ENCODE results near the gene MTF2. TPM values are rescaled to one million over a fixed set of nuclear protein-coding genes. Genes with fewer than 3 reads are reported as not detected.
A peak's percentile ranks its signal among the peaks of the same experiment; 100 is the strongest.

MTF2 gene
- total RNA-seq, 1 donor from 2014 or later: 20.0 TPM

GRCh38 chr1:93082313-93082712 lies 3.2 kb downstream of the MTF2 start:
- H3K4me3 Mint-ChIP-seq (ENCODE audit: unreplicated experiment): no peak overlapping the region
- H3K4me1 Mint-ChIP-seq (ENCODE audit: low read depth): peaks cover 52% of the 10 kb centered on the region
- H3K27me3 Mint-ChIP-seq (ENCODE audit: low read depth): no peaks in the 10 kb centered on the region
- TF ChIP-seq CTCF (IDR thresholded peaks at IDR 0.05): no peak
- peaks cover 6% of the 10 kb centered on the region for H3K36me3 Mint-ChIP-seq (ENCODE audit: low read depth)
- H3K9me3 Mint-ChIP-seq (ENCODE audit: low read depth): no peaks in the 10 kb centered on the region
- peak overlapping the region; percentile 85 for H3K27ac Mint-ChIP-seq (ENCODE audit: unreplicated experiment)
- no peak for DNase-seq (ENCODE audit: low spot score)

GRCh38 chr1:93083979-93084378 lies 4.9 kb downstream of the MTF2 start:
- H3K9me3 Mint-ChIP-seq (ENCODE audit: low read depth): no peaks in the 10 kb centered on the region
- peaks cover 44% of the 10 kb centered on the region for H3K4me1 Mint-ChIP-seq (ENCODE audit: low read depth)
- no peaks in the 10 kb centered on the region for H3K27me3 Mint-ChIP-seq (ENCODE audit: low read depth)
- H3K36me3 Mint-ChIP-seq (ENCODE audit: low read depth): peaks cover 6% of the 10 kb centered on the region
- TF ChIP-seq CTCF (IDR thresholded peaks at IDR 0.05): no peak
- DNase-seq (ENCODE audit: low spot score): no peak
- H3K4me3 Mint-ChIP-seq (ENCODE audit: unreplicated experiment): no peak overlapping the region
- no peak overlapping the region for H3K27ac Mint-ChIP-seq (ENCODE audit: unreplicated experiment)

GRCh38 chr1:93087532-93087931 lies 8.4 kb downstream of the MTF2 start:
- peaks cover 18% of the 10 kb centered on the region for H3K4me1 Mint-ChIP-seq (ENCODE audit: low read depth)
- no peaks in the 10 kb centered on the region for H3K27me3 Mint-ChIP-seq (ENCODE audit: low read depth)
- H3K36me3 Mint-ChIP-seq (ENCODE audit: low read depth): peaks cover 6% of the 10 kb centered on the region
- no peak for TF ChIP-seq CTCF (IDR thresholded peaks at IDR 0.05)
- no peaks in the 10 kb centered on the region for H3K9me3 Mint-ChIP-seq (ENCODE audit: low read depth)
- H3K4me3 Mint-ChIP-seq (ENCODE audit: unreplicated experiment): no peak overlapping the region
- H3K27ac Mint-ChIP-seq (ENCODE audit: unreplicated experiment): no peak overlapping the region
- DNase-seq (ENCODE audit: low spot score): no peak

- H3K9me3 Mint-ChIP-seq (ENCODE audit: low read depth): no peaks in the 10 kb centered on the region
- no peak overlapping the region for H3K4me3 Mint-ChIP-seq (ENCODE audit: unreplicated experiment)
- peaks cover 29% of the 10 kb centered on the region for H3K4me1 Mint-ChIP-seq (ENCODE audit: low read depth)
- H3K27ac Mint-ChIP-seq (ENCODE audit: unreplicated experiment): peak overlapping the region; percentile 55
- no peak for DNase-seq (ENCODE audit: low spot score)
- no peaks in the 10 kb centered on the region for H3K27me3 Mint-ChIP-seq (ENCODE audit: low read depth)
- TF ChIP-seq CTCF (IDR thresholded peaks at IDR 0.05): no peak
- H3K36me3 Mint-ChIP-seq (ENCODE audit: low read depth): peaks cover 3% of the 10 kb centered on the region
These were observed 14.4 kb downstream of the MTF2 start for GRCh38 chr1:93093332-93094006.

- peaks cover 3% of the 10 kb centered on the region for H3K36me3 Mint-ChIP-seq (ENCODE audit: low read depth)
- H3K4me3 Mint-ChIP-seq (ENCODE audit: unreplicated experiment): no peak overlapping the region
- H3K27ac Mint-ChIP-seq (ENCODE audit: unreplicated experiment): no peak overlapping the region
- TF ChIP-seq CTCF (IDR thresholded peaks at IDR 0.05): no peak
- H3K27me3 Mint-ChIP-seq (ENCODE audit: low read depth): no peaks in the 10 kb centered on the region
- peaks cover 29% of the 10 kb centered on the region for H3K4me1 Mint-ChIP-seq (ENCODE audit: low read depth)
- H3K9me3 Mint-ChIP-seq (ENCODE audit: low read depth): no peaks in the 10 kb centered on the region
- no peak for DNase-seq (ENCODE audit: low spot score)
These were observed 16.9 kb downstream of the MTF2 start for GRCh38 chr1:93095804-93096585.

Data from chondrocyte (in vitro differentiated cells).